ENCODE data around the gene SLC15A4. TPM values are rescaled to one million over a fixed set of nuclear protein-coding genes. Genes with fewer than 3 reads are reported as not detected.

The SLC15A4 gene
- 23.4 and 28.5 TPM in 2 replicates for total RNA-seq

GRCh38 chr12:128823916-128824839 lies at the start of gene SLC15A4:
TSS of gene SLC15A4 (minus strand) at chr12:128823958. CDS start at chr12:128823943, 15 bp downstream.

GRCh38 chr12:128852885-128853599 lies 29.3 kb upstream of the SLC15A4 start, which contains the start of gene GLT1D1:
TSS of gene GLT1D1 (plus strand) at chr12:128853478. CDS start at chr12:128853582, 104 bp downstream.

Other genes with a start within 250 kb of the SLC15A4 start
- under 0.01 and 0.09 TPM in 2 replicates for gene GLT1D1, start 29.5 kb upstream of the SLC15A4 start, total RNA-seq

All from bronchial smooth muscle cell (primary cell).